GM19099 (cell line): ENCODE measurements around the gene SRP9.

Experiments used
- POLR2A ChIP-seq: IDR thresholded peaks from 3 replicates; pipeline ENCODE4 v1.6.1; 2011; ENCODE audit warnings: low read depth; ENCODE audit not compliant: insufficient read length; ENCODE audit errors: extremely low read depth

Gene SRP9

DNA sequence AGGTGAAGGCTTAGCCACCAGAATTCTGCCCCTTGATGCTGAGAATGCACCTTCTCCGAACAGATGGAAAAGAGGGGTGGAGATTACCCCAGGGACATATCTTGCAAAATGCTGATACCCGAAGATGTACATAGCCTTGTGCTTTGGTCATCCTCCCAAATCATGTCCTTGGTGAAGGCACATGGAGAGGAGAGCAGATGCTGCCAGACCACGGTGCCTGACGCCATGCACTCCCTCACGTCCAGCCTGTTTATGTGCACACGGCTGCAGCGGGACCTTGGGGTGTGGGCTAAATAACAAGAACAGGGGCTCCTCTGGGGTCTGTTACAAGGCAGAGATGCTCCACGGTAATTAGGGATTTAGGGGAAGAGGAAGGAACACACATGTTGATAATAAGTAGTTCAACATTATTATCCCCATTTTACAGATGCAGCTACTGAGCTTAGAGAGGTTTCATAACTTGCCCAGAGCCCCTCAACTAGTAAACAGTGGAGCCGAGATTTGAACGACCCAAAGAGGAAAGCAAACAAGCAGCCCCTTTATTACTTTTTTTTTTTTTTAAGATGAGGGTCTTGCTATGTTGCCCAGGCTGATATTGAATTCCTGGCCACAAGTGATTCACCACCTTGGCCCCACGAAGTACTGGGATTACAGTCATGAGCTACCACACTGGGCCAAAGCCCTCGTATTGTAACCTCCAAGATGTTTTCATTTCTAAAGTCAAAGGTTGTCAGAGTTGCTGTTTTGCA lies 45.2 kb downstream of the SRP9 start:
- TF ChIP-seq POLR2A = no peak

DNA sequence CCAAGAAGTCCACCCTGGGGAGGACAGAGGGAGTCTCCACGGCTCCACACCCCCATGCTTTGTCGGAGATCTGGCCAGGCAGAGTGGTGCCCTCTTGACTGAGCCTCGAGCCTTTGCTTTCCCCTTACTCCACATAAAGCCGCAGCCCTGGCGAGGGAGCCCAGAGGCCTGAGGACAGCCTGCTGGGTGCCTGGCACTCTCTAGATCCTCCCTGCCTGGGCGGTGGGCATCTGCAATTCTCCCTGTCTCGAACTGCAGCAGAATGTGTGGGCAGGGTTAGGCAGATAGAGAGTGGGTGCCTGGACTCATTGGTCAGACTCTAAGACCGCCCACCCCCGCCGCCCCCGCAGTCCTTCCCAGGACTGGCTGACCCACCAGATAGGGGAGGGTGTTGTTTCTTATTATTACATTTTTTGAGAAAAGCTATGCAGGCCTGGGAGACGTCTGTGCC lies 46.2 kb downstream of the SRP9 start:
- TF ChIP-seq POLR2A = no peak

- no peak for TF ChIP-seq POLR2A
Observed at GRCh38 chr1:225824533-225824941, 46.9 kb downstream of the SRP9 start.

- no peak for TF ChIP-seq POLR2A
Observed at GRCh38 chr1:225825078-225825477, 47.5 kb downstream of the SRP9 start.

DNA sequence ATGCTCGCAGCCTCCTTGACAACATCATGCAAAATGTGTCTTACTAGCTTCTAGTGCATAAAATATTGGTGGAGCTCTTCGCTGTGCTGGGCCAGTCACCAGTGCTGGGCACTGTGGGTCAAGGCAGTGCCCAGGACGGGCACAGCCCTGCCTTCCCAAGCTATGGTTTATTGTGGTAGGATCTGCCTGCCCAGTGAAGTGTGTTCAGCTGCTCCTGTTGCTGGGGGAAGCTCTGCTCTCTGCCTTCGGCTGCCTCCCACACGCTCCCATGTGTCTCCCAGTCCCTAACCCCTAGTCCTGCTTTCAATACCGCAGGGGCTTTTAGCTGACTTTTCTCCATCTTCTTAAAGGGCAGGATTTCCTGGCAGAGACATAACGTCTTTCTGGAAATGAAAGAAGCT lies 48.0 kb downstream of the SRP9 start:
- no peak for TF ChIP-seq POLR2A

GRCh38 chr1:225827076-225827475 lies 49.5 kb downstream of the SRP9 start:
- no peak for TF ChIP-seq POLR2A

DNA sequence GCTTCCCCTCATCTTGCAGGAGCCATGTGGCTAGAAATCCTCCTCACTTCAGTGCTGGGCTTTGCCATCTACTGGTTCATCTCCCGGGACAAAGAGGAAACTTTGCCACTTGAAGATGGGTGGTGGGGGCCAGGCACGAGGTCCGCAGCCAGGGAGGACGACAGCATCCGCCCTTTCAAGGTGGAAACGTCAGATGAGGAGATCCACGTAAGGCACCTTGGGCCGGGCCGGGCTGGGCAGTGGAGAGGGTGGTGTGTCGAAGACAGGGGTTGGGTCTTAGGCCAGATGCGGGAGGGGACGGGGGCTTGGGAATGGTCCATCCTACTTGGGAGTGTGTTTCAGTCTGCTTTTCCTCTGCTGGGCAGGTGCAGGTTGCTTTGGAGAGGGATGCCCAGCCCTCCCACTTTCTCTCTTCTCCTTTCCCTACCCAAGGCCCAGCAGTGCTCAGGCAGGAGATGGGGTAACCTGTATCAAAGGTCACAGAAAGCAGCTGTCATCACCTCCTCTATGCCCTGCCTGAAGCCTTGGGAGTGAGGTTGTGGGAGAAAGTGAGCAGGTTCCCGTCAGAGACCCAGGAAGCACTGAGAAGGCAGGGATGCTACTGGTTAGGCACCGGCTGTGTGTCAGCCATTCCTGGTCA lies 51.2 kb downstream of the SRP9 start:
- TF ChIP-seq POLR2A = no peak

DNA sequence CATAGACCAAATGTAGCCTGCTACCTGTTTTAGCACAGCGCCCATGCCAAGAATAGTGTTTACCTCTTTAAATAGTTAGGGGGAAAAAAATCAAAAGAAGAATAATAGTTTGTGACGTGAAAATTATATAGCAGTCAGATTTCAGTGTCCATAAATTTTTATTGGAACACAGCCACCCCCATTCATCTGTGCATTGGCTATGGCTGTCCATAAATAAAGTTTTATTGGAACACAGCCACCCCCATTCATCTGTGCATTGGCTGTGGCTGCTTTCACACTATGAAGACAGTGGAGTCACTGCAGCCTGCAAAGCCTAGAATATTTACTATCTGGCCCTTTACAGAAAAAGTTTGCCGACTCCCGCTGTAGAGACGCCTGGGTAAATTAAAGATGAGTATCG lies 53.2 kb downstream of the SRP9 start:
- no peak for TF ChIP-seq POLR2A

- TF ChIP-seq POLR2A = no peak
Observed at GRCh38 chr1:225834417-225835329, 57.0 kb downstream of the SRP9 start.

DNA sequence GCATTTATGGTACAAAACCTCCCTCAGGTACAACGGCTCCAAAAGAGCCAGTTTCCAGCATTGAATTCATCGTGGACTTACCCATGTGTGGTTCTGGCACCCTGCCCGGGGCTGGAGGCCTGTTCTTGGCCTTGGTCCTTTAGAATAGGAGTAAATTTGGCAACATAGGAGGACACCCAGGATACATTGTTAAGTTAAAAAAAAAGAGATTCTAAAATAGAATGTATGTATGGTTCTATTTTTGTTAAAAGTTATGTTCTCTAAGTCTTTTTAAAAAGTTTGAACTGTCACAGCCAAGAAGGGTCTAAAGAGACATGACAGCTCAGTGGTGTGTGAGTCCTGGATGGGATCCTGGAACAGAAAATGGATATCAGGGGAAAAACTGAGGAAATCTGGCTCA lies 58.2 kb downstream of the SRP9 start:
- no peak for TF ChIP-seq POLR2A

GRCh38 chr1:225838793-225839192 lies 61.2 kb downstream of the SRP9 start:
- no peak for TF ChIP-seq POLR2A
